Loucy (cell line): ENCODE measurements around the gene TMCO2.
"Not testable (repeated sequence)": the region's sequence is repeated elsewhere in the genome, so short reads cannot be mapped to it uniquely, and the experiment has no call there.

Source experiments
- H2AFZ ChIP-seq: fragments of 200-600 bp; sonication (generic); 2 replicates; pipeline ENCODE4 v1.6.0; 2016; ENCODE audit warnings: antibody characterized with exemption, mild to moderate bottlenecking, low read length, moderate library complexity
- H3F3A ChIP-seq: fragments of 200-600 bp; 2 replicates; pipeline ENCODE4 v1.6.0; 2016; ENCODE audit warnings: antibody characterized with exemption, low read depth, mild to moderate bottlenecking
- H3K27me3 ChIP-seq: fragments of 200-600 bp; sonication (generic); 2 replicates; pipeline ENCODE4 v1.6.1; 2014; ENCODE audit warnings: low read length, mild to moderate bottlenecking; ENCODE audit not compliant: insufficient read depth, poor library complexity, severe bottlenecking
- H3K36me3 ChIP-seq: fragments of 200-600 bp; sonication (generic); 2 replicates; pipeline ENCODE4 v1.6.1; 2016; ENCODE audit warnings: low read length; ENCODE audit not compliant: insufficient read depth
- H3K4me1 ChIP-seq: fragments of 200-600 bp; sonication (generic); 2 replicates; pipeline ENCODE4 v1.5.1; 2014; ENCODE audit warnings: low read length, mild to moderate bottlenecking; ENCODE audit not compliant: insufficient read depth, poor library complexity, severe bottlenecking
- H3K4me2 ChIP-seq: fragments of 200-600 bp; sonication (generic); 2 replicates; pipeline ENCODE4 v1.6.0; 2014; ENCODE audit warnings: antibody characterized with exemption, low read length, low read depth, mild to moderate bottlenecking; ENCODE audit not compliant: poor library complexity, severe bottlenecking
- H3K4me3 ChIP-seq: fragments of 200-600 bp; sonication (generic); 2 replicates; pipeline ENCODE4 v1.5.1; 2014; ENCODE audit warnings: low read length, mild to moderate bottlenecking, mixed read lengths; ENCODE audit not compliant: poor library complexity, severe bottlenecking
- H3K79me2 ChIP-seq: fragments of 200-600 bp; sonication (generic); 2 replicates; pipeline ENCODE4 v1.6.1; 2014; ENCODE audit warnings: low read length; ENCODE audit not compliant: insufficient read depth
- H3K9ac ChIP-seq: fragments of 200-600 bp; sonication (generic); 2 replicates; pipeline ENCODE4 v1.6.0; 2014; ENCODE audit warnings: mild to moderate bottlenecking, low read depth, low read length, moderate library complexity; ENCODE audit not compliant: poor library complexity, severe bottlenecking
- H3K9me2 ChIP-seq: fragments of 200-600 bp; sonication (generic); replicated peaks from 2 replicates; pipeline ENCODE4 v1.6.1; 2016; ENCODE audit warnings: low read depth, low read length, mixed read lengths
- H3K9me3 ChIP-seq: fragments of 200-600 bp; sonication (generic); 2 replicates; pipeline ENCODE4 v1.6.1; 2014; ENCODE audit warnings: mild to moderate bottlenecking, antibody characterized with exemption, low read length, low read depth; ENCODE audit not compliant: insufficient read depth
- H4K20me1 ChIP-seq: fragments of 200-600 bp; sonication (generic); 2 replicates; pipeline ENCODE4 v1.6.0; 2014; ENCODE audit warnings: antibody characterized with exemption, low read length, mild to moderate bottlenecking; ENCODE audit not compliant: insufficient read depth, poor library complexity, severe bottlenecking
- EZH2phosphoT487 ChIP-seq: fragments of 200-600 bp; IDR thresholded peaks from 2 replicates; pipeline ENCODE4 v1.6.1; 2018; ENCODE audit warnings: antibody characterized with exemption, mild to moderate bottlenecking, moderate library complexity, borderline replicate concordance
- TF ChIP-seq, protein P1 (sequence below): fragments of 200-600 bp; sonication (generic); conservative IDR thresholded peaks from 2 replicates; pipeline ENCODE4 v1.5.1; 2014; ENCODE audit warnings: mild to moderate bottlenecking, antibody characterized with exemption, low read length

The TMCO2 gene

DNA sequence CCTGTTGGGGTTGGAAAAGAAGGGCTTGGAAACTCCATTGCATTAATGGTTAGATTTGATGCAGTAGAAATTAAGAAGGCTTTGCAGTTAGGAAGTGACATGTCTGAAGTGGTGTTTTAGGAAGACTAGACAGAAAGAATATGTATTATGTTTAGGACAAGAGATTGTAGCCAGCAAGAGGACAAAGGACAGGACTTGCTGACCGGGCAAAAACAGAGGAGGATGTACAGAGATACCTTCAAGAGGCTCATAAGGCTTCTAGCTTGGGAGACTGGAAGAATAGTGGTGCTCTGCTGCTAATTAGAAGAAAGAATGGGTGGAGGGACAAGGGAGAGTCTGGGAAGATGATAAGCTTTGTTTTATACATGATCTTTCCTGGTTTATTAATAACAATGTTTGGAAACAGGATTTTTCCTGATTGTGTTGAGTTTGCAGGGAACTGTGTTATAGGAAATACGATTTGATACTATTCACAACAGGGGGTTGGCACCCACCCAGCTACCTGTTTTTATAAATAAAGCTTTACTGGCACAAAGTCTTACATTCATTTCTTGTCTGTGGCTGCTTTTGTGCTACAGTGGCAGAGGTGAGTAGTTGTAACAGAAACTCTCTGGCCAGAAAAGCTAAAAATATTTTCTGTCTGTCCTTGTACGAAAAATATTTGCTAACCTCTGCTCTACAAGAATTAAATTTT is 37.1 kb upstream of the TMCO2 start:
- Histone ChIP-seq H3K9me2 (no peaks in the 10 kb centered on the region), H3K4me2 (no peak overlapping the region), H3K27me3 (no peaks in the 10 kb centered on the region), H3K9ac (no peak overlapping the region), H3K4me1 (no peaks in the 10 kb centered on the region), H3F3A (no peaks in the 10 kb centered on the region), H3K36me3 (peaks cover 96% of the 10 kb centered on the region), H3K9me3 (no peaks in the 10 kb centered on the region), H4K20me1 (no peaks in the 10 kb centered on the region), H2AFZ (no peak overlapping the region), H3K79me2 (peaks cover 20% of the 10 kb centered on the region; the same call in 1 of the 2 replicates), H3K4me3 (no peak overlapping the region)
- TF ChIP-seq, protein P1, sequence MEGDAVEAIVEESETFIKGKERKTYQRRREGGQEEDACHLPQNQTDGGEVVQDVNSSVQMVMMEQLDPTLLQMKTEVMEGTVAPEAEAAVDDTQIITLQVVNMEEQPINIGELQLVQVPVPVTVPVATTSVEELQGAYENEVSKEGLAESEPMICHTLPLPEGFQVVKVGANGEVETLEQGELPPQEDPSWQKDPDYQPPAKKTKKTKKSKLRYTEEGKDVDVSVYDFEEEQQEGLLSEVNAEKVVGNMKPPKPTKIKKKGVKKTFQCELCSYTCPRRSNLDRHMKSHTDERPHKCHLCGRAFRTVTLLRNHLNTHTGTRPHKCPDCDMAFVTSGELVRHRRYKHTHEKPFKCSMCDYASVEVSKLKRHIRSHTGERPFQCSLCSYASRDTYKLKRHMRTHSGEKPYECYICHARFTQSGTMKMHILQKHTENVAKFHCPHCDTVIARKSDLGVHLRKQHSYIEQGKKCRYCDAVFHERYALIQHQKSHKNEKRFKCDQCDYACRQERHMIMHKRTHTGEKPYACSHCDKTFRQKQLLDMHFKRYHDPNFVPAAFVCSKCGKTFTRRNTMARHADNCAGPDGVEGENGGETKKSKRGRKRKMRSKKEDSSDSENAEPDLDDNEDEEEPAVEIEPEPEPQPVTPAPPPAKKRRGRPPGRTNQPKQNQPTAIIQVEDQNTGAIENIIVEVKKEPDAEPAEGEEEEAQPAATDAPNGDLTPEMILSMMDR: no peak
- no peak for TF ChIP-seq EZH2phosphoT487

DNA sequence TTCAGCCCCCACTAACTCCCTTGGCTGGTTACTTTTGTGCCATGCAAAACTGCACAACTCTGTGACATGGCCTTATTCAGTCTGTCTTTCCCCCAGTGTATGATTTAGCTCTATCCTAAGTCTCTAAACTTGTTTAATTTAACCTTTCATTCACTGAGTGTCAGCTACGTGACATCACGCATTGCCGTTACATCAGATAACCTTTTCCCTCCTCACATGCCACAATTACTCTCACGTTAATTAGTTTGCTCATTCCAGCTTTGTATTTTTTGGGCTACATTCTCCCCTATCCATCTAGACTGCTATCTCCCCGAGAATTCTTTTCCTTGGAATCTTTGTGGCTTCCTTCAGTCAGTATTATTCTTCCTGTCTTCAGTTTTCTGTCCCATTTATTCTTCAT is 29.4 kb upstream of the TMCO2 start:
- H3K4me2 ChIP-seq: no peak overlapping the region
- peaks cover 69% of the 10 kb centered on the region; the same call in 1 of the 2 replicates for H3K36me3 ChIP-seq
- H3K27me3 ChIP-seq: no peaks in the 10 kb centered on the region
- H3K9ac ChIP-seq: no peak overlapping the region
- H3F3A ChIP-seq: no peaks in the 10 kb centered on the region
- TF ChIP-seq, protein P1: no peak
- TF ChIP-seq EZH2phosphoT487: no peak
- H3K4me1 ChIP-seq: no peaks in the 10 kb centered on the region
- H3K9me2 ChIP-seq: no peaks in the 10 kb centered on the region
- peaks cover 3% of the 10 kb centered on the region for H4K20me1 ChIP-seq
- no peak overlapping the region for H3K4me3 ChIP-seq
- H2AFZ ChIP-seq: no peak overlapping the region
- no peaks in the 10 kb centered on the region for H3K79me2 ChIP-seq
- H3K9me3 ChIP-seq: no peaks in the 10 kb centered on the region

DNA sequence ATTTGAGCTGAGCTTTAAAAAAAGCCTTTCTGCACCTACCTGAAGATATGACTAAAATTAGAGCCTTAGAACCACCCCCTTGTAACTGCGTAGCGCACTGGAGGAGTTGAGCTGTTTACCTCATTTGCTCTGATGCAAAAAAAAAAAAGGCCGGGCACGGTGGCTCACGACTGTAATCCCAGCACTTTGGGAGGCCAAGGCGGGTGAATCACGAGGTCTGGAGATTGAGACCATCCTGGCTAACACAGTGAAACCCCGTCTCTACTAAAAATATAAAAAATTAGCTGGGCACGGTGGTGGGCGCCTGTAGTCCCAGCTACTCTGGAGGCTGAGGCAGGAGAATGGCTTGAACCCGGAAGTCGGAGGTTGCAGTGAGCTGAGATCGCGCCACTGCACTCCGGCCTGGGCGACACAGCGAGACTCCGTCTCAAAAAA is 26.2 kb upstream of the TMCO2 start:
- H3K36me3 ChIP-seq: peaks cover 68% of the 10 kb centered on the region; the same call in 1 of the 2 replicates
- H3K9ac ChIP-seq, H3K9me2 ChIP-seq, H3K4me1 ChIP-seq, H2AFZ ChIP-seq, H3K27me3 ChIP-seq, H3K9me3 ChIP-seq, H3K4me2 ChIP-seq, H3K79me2 ChIP-seq, H3F3A ChIP-seq, H4K20me1 ChIP-seq, H3K4me3 ChIP-seq: not testable (repeated sequence)
